PFSK-1 (cell line): ENCODE data around the gene NRCAM.

ENCODE experiments used
- FOXP2 ChIP-seq: optimal IDR thresholded peaks from 2 replicates; pipeline ENCODE3; 2011; ENCODE audit warnings: borderline replicate concordance, control low read depth, inconsistent platforms; ENCODE audit not compliant: insufficient read depth; ENCODE audit errors: extremely low read length, extremely low read depth
- POLR2AphosphoS5 ChIP-seq: IDR thresholded peaks from 2 replicates; pipeline ENCODE4 v1.6.1; 2012; ENCODE audit warnings: low read depth, mild to moderate bottlenecking, control low read depth, low read length, moderate library complexity
- REST ChIP-seq, 2 experiments: IDR thresholded peaks; 2 replicates each; pipeline versions ENCODE4 v1.6.1 to v1.8.0; 2011 to 2012; ENCODE audit warnings: low read depth in 2 of 2, low read length in 2 of 2, control low read depth in 1 of 2, inconsistent platforms in 1 of 2, mild to moderate bottlenecking in 1 of 2, moderate library complexity in 1 of 2; ENCODE audit not compliant: insufficient read depth in 1 of 2
- SIN3A ChIP-seq: IDR thresholded peaks from 2 replicates; pipeline ENCODE4 v1.6.1; 2012; ENCODE audit warnings: mild to moderate bottlenecking, low read length, moderate library complexity, borderline replicate concordance; ENCODE audit not compliant: insufficient read depth
- TAF1 ChIP-seq: IDR thresholded peaks from 2 replicates; pipeline ENCODE4 v1.6.1; 2012; ENCODE audit warnings: low read length, control low read depth, borderline replicate concordance; ENCODE audit not compliant: insufficient read depth

GRCh38 chr7:108467391-108467790 is 11.2 kb upstream of the NRCAM start:
- no peak for TF ChIP-seq POLR2AphosphoS5
- no peak for TF ChIP-seq SIN3A
- no peak for TF ChIP-seq REST (IDR thresholded peaks at IDR 0.05; ENCODE audit: insufficient read depth in 1 of 2, low read depth in 2 of 2, low read length in 2 of 2)
- TF ChIP-seq TAF1, result no peak
- no peak for TF ChIP-seq FOXP2
